Panc1 (cell line): ENCODE results near the gene PIBF1.

ENCODE experiments used
- POLR2AphosphoS5 ChIP-seq: IDR thresholded peaks from 2 replicates; pipeline ENCODE4 v1.6.1; 2012; ENCODE audit warnings: mild to moderate bottlenecking, low read depth, low read length, moderate library complexity
- TF ChIP-seq, protein P1 (sequence below): fragments of 450-650 bp; IDR thresholded peaks from 2 replicates; pipeline ENCODE4 v1.5.1; 2017; ENCODE audit warnings: mild to moderate bottlenecking

DNA sequence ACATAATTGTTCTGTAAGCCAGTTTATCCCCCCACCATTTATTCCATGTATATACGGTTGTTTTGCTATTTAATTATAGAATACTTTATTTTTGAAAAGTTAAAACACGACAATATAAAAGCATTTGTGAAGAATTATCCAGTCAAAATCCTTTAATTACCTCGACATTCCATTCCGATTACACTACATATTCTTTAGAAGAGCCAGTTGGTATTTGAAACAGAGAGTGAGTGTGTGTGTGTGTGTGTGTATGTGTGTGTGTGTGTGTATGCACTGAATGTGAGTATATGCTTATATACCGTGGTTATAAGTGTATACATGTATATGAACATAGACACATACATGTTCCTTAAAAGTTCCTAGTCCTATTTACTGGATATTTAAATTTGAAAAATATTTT is 189.0 kb downstream of the PIBF1 start:
- TF ChIP-seq POLR2AphosphoS5 = no peak
- TF ChIP-seq, protein P1, sequence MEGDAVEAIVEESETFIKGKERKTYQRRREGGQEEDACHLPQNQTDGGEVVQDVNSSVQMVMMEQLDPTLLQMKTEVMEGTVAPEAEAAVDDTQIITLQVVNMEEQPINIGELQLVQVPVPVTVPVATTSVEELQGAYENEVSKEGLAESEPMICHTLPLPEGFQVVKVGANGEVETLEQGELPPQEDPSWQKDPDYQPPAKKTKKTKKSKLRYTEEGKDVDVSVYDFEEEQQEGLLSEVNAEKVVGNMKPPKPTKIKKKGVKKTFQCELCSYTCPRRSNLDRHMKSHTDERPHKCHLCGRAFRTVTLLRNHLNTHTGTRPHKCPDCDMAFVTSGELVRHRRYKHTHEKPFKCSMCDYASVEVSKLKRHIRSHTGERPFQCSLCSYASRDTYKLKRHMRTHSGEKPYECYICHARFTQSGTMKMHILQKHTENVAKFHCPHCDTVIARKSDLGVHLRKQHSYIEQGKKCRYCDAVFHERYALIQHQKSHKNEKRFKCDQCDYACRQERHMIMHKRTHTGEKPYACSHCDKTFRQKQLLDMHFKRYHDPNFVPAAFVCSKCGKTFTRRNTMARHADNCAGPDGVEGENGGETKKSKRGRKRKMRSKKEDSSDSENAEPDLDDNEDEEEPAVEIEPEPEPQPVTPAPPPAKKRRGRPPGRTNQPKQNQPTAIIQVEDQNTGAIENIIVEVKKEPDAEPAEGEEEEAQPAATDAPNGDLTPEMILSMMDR = no peak
